NCI-H1436 treated with DMSO at 0.1 percent for 48 hours (cell line): Measurements from ENCODE around the gene BRIX1.
A peak's percentile ranks its signal among the peaks of the same experiment; 100 is the strongest.

ENCODE experiments used
- DNase-seq: peaks from one replicate; lab custom pipeline; 2025; lab: John Stamatoyannopoulos, UW

BRIX1 gene, protein sequence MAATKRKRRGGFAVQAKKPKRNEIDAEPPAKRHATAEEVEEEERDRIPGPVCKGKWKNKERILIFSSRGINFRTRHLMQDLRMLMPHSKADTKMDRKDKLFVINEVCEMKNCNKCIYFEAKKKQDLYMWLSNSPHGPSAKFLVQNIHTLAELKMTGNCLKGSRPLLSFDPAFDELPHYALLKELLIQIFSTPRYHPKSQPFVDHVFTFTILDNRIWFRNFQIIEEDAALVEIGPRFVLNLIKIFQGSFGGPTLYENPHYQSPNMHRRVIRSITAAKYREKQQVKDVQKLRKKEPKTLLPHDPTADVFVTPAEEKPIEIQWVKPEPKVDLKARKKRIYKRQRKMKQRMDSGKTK

DNA sequence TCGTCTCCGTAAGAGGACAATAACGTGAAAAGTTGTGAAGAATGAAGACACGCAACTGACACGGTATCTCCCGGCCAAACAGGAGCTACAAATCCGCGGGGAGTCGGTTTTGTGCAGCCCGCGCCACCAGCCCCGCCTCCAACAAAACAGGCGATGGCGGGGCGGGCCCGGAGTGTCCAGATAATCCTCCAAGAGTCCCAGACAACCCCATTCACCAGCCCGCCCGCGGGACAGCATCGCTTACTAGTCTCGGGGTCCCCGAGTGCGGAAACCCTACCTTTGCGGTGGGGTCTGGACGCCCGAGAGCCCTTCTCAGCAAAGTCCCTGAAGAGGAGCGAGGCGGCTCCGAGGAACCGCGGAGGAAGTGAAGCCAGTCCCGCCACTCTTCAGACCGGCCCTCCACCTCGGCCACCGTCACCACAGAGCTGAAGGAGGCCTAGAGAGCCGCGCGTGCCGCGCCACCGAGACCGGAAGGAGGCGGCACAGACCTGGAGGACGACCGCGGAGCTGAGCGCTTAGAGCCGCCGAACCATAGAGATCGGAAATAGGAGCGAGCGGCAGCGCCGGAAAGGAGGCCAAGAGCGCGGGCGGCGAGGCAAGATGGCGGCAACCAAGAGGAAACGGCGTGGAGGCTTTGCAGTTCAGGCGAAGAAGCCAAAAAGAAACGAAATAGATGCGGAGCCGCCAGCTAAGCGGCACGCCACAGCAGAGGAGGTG, at the start of gene BRIX1, which contains the start of gene RAD1:
Gene BRIX1 (plus strand): TSS at position 573 of the 717 bp plus-strand sequence. CDS start 28 bp downstream, at position 601.
Gene RAD1 (minus strand): TSS at position 366 of the 717 bp plus-strand sequence. CDS start 612 bp downstream, outside the sequence.
- DNase-seq, result peak; percentile 79

GRCh38 chr5:34866989-34867471, 48.5 kb upstream of the BRIX1 start:
- DNase-seq, result no peak

DNA sequence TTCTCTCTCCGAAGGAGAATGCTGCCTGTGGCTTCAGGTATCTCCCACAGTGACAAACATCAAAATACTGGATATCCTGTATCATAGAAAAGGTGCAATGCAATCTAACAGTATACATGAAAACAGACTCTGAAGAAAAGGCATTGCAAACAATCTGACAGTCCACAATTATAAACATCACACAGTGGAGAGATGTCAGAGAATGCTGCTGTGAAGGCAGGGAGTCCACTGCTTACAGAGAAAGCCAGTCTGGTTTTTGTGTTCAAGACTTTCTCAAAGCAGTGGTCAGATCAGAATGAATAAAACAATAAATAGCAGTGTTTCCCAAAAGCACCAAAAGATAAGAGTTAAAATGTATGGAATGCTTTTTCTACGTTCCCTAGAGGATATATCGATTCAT, 47.9 kb upstream of the BRIX1 start:
- DNase-seq, result no peak

DNA sequence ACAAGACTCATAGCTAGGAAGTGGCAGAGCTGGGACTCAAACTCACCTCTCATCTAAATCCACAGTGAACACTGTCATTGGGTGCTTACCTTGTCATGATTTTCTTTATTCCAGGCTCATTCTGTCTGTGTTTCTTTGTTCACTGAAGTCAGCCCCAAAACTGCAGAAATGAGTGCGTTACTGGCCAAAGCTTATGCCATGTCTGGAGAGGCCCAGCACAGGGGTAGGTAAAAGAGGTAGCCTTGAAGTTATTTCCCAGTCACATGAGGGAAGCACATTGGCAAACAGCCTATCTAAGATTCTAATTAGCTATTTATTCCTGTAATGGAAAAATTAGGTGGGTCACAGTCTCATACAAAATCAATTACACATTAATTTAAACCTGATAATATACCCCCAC, 46.7 kb upstream of the BRIX1 start:
- DNase-seq, result no peak

DNA sequence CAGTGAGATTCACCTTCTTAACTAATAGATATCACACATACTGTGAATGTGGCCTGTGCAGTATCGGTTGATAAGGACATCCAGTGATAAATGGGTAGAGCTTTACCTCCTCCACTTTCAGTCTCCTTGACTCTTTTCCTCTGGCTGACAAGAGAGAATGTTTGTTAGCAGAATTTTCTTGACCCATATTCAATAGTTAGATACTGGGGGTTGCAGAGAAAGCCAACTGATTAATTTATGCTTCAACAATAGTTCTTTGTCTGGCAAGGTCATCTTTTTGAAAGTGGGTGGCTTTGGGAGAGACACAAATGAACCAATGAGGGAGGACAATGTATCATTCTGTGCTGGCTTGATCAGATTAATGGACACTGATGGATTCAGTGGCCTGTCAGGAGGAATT, 46.3 kb upstream of the BRIX1 start:
- no peak for DNase-seq

DNA sequence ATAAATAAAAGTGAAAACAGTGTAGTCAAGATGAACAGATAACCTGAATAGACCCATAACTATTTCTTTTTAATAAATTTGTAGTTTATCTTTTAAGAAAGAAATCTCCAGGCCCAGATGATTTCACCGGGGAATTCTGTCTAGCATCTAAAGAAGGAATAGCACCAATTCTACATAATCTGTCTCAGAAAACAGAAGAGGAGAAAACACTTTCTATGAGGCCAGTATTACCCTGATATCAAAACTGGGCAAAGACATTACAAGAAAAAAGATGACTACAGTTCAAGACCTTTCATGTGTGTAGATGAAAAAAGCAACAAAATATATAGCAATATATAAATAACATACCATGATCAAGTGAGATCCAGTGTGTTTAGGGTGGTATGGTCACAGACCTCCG, 45.1 kb upstream of the BRIX1 start:
- DNase-seq, result no peak

GRCh38 chr5:34876275-34876674, 39.2 kb upstream of the BRIX1 start:
- no peak for DNase-seq

- no peak for DNase-seq
These were observed 34.3 kb upstream of the BRIX1 start for GRCh38 chr5:34881246-34881645.

GRCh38 chr5:34886392-34887119, 29.0 kb upstream of the BRIX1 start:
- no peak for DNase-seq

DNA sequence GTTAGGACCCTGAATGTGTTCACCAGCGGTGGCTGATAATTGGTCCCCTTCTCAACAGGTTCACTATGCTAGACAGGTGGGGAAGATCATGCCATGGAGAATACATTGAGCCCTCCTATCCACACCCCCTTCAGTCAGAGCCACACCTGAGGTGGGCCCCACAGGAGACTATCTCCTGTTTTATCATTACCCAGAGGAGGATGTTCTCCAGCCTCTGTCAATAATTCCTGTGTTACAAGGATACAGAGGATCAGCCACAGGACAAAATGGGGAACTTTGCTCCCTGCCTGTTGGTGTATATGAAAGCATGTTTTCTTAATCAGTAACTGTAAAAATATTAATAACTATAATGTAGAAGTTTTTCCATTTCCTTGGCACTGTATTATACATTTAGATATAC, 26.1 kb upstream of the BRIX1 start:
- no peak for DNase-seq

GRCh38 chr5:34891981-34892380, 23.5 kb upstream of the BRIX1 start:
- DNase-seq, result no peak

GRCh38 chr5:34892414-34892813, 23.1 kb upstream of the BRIX1 start:
- no peak for DNase-seq

- no peak for DNase-seq
These were observed 20.8 kb upstream of the BRIX1 start for GRCh38 chr5:34894716-34895115.

DNA sequence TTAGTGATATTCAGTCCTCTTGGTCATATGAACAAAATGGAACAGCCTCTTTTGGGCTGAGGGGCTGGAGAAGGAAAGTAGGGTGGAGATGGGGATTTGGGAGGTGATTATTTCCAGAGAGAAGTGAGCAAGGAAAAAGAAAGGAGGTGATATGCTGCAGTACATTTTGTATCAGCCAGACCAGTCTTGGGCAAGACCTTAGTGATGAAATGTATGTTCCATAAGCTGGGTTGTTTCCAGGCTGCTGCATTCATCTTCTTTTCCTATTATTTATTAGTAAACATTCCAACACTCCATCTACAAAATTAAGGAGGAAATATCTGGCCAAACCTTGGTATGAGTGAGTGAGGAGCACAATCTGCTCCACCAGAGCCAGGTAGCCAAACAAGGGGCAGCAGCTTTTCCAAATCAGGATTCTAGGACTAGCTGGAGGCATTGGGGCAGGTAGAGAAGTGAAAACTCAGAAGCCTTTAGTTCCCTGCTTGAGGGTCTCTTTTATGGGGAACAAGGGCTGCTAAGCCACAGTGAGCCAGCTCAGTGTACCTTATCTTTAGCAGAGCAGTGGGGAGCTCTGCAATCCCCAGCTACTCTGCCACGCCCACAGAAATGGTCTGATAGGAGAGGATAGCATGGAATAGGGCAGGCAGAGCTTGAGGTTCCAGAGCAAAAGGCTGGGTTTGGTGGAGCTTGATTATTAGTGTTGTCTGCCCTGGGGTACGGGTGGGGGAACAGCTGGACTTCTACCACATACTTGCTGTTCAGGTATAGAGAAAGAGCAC, 19.7 kb upstream of the BRIX1 start:
- no peak for DNase-seq

DNA sequence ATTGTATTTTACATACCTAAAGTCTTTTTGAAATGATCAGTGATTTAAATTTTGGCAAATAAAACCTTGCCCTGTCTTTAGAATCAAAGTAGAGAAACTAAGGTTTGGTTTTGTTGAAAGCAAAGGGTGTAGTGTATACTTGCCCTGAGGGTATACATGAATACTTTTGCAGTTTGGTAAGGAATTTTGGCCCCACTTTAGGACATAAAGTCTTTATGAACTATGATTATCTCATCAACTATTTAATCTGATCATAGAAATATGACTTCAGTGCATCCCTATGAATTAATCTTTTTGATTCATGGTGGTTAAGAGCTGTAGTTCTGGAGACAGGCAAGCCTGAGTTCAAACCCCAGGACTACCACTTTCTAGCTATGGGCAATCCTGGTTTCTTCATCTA, 17.9 kb upstream of the BRIX1 start:
- DNase-seq, result no peak

- peak; percentile 18 for DNase-seq
These were observed 17.1 kb upstream of the BRIX1 start for GRCh38 chr5:34898258-34898895.

- no peak for DNase-seq
These were observed 16.4 kb upstream of the BRIX1 start for GRCh38 chr5:34899066-34899465.

DNA sequence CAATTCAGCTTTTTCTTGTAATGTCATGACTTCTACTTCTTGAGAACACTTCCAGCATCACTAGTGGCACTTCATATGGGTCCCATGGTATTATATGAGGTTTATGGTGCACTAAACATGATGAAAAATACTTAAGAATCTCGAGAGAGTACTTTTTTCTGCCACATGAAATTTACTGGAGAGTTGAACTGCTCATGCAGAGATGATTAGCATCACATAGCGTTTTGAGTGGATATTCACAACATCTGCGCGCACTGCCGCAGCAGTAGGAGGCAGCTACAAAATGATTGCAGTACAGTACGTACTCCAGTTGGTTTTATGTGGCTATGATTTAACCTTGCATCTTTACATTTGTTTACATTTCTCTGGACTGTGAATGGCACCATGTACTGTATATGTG, 14.9 kb upstream of the BRIX1 start:
- no peak for DNase-seq

DNA sequence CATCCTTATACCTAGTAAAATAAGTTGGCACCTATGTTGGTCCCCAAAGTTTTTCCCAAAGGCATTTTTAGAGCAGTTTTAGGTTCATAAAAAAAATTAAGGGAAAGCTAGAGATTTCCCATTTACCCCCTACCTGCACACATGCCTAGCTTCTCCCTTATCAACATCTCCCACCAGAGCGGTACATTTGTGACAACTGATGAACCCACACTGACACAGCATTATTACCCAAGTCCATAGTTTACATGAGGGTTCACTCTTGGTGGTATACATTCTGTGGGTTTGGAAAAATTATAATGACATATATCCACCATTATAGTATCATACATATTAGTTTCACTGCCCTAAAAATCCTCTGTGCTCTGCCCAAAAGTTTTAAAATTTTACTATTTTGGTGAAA, 12.3 kb upstream of the BRIX1 start:
- no peak for DNase-seq

DNA sequence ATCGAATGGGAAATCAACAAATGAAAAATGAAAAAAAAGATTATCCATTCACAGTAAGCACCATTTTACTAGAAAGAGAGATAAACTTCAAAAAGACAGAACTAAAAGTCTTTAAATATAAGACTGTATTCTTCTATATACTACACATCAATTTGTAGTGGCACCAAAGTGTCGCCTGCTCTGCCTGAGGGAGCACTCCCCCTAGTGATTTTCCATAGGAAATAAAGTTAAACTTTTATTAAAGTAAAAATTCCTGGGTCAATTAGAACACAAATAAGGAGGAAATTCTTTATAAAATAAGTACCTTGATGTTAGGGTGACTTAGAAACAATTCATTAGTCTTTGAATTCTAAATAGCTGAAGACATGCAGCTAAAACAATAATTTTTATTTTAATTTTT, 9.9 kb upstream of the BRIX1 start:
- no peak for DNase-seq

- no peak for DNase-seq
These were observed 2.4 kb upstream of the BRIX1 start for GRCh38 chr5:34913072-34913471.
